Fibroblast of mammary gland (primary cell): Measurements from ENCODE around the gene MMS22L.
A peak's percentile ranks its signal among the peaks of the same experiment; 100 is the strongest.

Experiments used
- DNase-seq: peaks from one replicate; pipeline ENCODE4 v3.0.0-alpha.2; 2010; ENCODE audit warnings: low read depth
- H3K4me3 ChIP-seq: 2 replicates; pipeline ENCODE4 v1.5.1; 2011; ENCODE audit warnings: low read depth, mild to moderate bottlenecking, low read length, moderate library complexity; ENCODE audit not compliant: control insufficient read depth
- TF ChIP-seq, protein P1 (sequence below): conservative IDR thresholded peaks from 2 replicates; pipeline ENCODE4 v1.5.1; 2011; ENCODE audit warnings: low read depth, low read length, inconsistent platforms; ENCODE audit not compliant: control insufficient read depth, insufficient read depth

Gene MMS22L

DNA sequence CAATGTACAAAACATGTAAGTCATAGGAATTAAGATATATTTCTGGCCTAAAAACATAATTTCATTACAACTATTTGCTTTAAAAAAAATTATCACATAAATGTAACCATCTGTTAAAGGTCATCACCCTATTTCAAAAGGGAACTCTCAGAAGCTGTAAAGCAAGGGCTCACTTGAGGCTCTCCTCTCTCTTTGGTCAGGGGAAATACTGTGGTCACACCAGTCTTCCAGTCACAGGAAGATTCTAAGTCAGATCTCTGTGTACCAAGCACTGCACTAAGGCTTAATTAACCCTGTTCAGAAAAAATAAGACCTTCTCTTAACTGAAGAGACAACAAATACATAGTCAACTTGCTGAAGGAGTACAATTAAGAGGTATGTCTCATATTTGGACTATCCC is 75.6 kb downstream of the MMS22L start:
- TF ChIP-seq, protein P1, sequence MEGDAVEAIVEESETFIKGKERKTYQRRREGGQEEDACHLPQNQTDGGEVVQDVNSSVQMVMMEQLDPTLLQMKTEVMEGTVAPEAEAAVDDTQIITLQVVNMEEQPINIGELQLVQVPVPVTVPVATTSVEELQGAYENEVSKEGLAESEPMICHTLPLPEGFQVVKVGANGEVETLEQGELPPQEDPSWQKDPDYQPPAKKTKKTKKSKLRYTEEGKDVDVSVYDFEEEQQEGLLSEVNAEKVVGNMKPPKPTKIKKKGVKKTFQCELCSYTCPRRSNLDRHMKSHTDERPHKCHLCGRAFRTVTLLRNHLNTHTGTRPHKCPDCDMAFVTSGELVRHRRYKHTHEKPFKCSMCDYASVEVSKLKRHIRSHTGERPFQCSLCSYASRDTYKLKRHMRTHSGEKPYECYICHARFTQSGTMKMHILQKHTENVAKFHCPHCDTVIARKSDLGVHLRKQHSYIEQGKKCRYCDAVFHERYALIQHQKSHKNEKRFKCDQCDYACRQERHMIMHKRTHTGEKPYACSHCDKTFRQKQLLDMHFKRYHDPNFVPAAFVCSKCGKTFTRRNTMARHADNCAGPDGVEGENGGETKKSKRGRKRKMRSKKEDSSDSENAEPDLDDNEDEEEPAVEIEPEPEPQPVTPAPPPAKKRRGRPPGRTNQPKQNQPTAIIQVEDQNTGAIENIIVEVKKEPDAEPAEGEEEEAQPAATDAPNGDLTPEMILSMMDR, result no peak
- DNase-seq, result no peak
- H3K4me3 ChIP-seq, result no peak overlapping the region

DNA sequence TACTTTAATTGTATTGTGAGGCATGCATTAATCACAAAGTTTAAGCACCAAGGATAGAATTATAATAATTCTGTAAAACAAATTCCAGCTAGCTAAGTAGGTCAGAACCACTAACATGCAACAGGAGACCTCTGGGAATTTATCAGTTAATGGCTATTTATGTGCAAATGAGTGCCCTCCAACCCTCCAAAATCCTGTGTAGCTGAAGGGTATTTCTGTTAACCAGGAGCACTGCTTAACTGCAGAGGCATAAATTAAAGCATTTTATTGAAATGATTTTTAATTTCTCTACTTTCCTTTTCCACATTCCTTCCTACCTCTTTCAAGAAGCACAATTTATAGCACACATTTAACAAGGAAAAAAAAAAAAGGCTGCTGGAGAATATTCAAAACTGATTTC is 77.0 kb downstream of the MMS22L start:
- DNase-seq, result no peak
- no peak overlapping the region for H3K4me3 ChIP-seq
- TF ChIP-seq, protein P1, result no peak

DNA sequence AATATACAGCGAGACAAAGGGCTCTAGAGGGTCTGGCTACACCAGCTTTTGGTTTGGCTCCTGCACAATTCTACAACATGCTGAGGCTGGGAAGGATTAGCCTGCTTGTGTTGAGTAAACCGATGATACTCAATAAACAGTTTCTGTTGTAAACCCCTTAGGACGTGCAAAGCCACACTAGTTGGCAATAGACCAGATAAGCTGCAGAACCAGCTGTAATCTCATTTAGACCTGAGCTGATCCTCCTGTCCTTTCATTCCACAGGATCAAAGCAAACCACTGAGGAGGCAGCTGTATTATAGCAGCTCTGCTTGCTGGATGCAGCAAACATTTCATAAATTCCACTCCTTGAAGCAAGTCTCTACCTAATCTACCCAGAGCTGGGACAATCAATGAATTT is 79.7 kb downstream of the MMS22L start:
- peak; percentile 17 for DNase-seq
- H3K4me3 ChIP-seq, result no peak overlapping the region
- TF ChIP-seq, protein P1, result no peak

DNA sequence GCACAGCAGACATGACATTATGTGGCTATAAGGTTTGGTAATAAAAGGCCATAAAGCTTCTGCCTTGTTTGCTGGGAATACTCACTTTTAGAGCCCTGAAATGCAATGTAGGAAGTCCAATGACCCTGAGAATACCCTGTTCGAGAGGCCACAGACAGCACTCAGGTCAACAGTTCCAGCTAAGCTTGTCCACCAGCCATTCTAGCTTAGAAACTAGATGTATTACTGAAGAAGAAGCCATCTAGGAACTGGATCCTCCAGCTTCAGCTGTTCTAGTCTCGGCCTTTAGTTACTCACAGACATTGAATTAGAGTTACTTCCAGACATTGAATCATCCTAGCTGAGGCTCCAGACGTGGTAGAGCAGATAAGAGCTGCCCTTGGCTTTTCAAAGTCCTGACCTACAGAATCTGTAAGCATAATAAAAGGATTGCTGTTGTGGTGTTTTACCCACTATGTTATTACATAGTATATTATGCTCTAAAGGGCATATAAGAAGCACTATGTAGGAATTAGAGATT is 84.9 kb downstream of the MMS22L start:
- DNase-seq, result no peak
- TF ChIP-seq, protein P1, result no peak
- H3K4me3 ChIP-seq, result no peak overlapping the region

DNA sequence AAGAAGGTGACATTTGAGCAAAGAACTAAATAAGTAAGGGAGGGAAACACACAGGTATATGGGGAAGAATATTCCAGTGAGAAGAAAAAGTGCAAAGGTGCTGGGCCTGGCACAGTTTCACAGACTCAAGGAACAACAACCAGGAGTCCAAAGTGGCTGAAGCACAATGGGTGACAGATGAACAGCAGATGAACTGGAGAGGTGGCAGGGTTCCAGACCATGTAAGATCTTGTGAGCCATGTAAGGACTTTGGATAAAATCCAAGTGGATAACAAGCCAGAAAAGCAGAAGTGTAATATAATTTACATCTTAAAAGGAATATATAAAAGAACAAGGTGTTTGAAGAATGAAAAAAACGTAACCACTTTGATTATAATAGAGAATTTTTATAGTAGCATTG is 87.9 kb downstream of the MMS22L start:
- TF ChIP-seq, protein P1, result no peak
- DNase-seq, result peak; percentile 53
- H3K4me3 ChIP-seq, result no peak overlapping the region

DNA sequence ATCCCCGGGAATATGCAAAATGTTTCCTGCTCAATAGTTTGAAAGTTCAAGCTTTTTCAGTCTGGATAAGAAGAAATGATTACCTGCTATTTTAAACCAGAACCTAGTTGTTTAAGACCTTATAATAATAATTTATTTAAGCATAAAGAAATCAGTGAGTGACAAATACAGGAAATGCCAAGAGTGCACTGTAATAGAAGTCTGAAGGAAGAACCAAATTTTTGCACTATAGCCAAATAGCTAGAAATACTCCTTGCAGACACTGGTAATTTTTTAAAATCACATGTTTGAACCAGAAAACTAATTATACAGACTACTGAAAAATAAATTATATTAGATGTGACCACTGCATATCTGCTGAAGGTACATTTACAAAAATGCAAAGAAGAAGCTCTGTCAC is 93.2 kb downstream of the MMS22L start:
- TF ChIP-seq, protein P1, result no peak
- no peak overlapping the region for H3K4me3 ChIP-seq
- DNase-seq, result peak; percentile 36

DNA sequence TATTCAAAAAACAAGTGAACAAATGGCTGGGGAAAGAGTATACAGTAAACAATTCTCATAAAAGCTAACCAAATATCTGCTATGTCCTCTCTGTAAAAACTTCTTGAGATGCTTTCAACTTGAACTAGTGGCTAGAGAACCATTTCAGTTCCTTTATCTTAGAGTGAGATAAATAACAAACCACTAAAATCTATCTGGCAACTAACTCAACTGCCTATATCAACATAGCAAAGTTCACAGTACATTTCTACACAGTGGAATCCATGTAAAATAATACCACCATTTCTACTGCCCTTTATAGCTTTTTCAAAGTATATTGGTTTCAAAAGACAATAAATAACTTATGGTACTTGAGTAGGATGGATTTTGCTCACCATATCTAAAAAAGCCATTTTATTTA is 95.1 kb downstream of the MMS22L start:
- TF ChIP-seq, protein P1, result no peak
- DNase-seq, result no peak
- H3K4me3 ChIP-seq, result no peak overlapping the region
